ENCODE results near the gene CSTA.

The CSTA gene

GRCh38 chr3:122382888-122383666, 58.0 kb downstream of the CSTA start, which contains the start of gene MIX23:
Gene MIX23 (minus strand): TSS chr3:122383231. CDS start chr3:122383224, 7 bp downstream.
- peak; percentile 67 for DNase-seq (ENCODE audit: low read depth)

- DNase-seq (ENCODE audit: low read depth): peak; percentile 83
These were observed 59.0 kb downstream of the CSTA start, which contains the start of gene FAM162A for GRCh38 chr3:122383771-122384697. Gene FAM162A (plus strand): TSS chr3:122384182. CDS start chr3:122384266, 84 bp downstream.

- DNase-seq (ENCODE audit: low read depth): no peak
These were observed 62.7 kb downstream of the CSTA start for GRCh38 chr3:122387709-122388108.

GRCh38 chr3:122389197-122389596, 64.1 kb downstream of the CSTA start:
- no peak for DNase-seq (ENCODE audit: low read depth)

- no peak for DNase-seq (ENCODE audit: low read depth)
These were observed 64.8 kb downstream of the CSTA start for GRCh38 chr3:122389892-122390291.

GRCh38 chr3:122390665-122391064, 65.6 kb downstream of the CSTA start:
- no peak for DNase-seq (ENCODE audit: low read depth)

Measured in stimulated activated CD8-positive, alpha-beta memory T cell treated with anti-CD3 and anti-CD28 coated beads, Interleukin-7, amount 100 ng/mL, for 24 hours (primary cell).